C4-2B (cell line): Measurements from ENCODE around the gene TMEM92.

Experiments
- H3K27ac ChIP-seq: fragments of 450-650 bp; 2 replicates; pipeline ENCODE4 v1.5.1; 2017
- CTCF ChIP-seq: fragments of 450-650 bp; conservative IDR thresholded peaks from 2 replicates; pipeline ENCODE4 v1.5.1; 2017; ENCODE audit warnings: mild to moderate bottlenecking
- ZFX ChIP-seq: fragments of 450-650 bp; IDR thresholded peaks from 2 replicates; pipeline ENCODE4 v1.6.1; 2017

The TMEM92 gene

GRCh38 chr17:50274142-50274896, at the start of gene TMEM92:
Gene TMEM92, plus strand, starts transcription at chr17:50274466. Its CDS starts 36 bp downstream, at chr17:50274502.
- no peak within 1 kb of the TSS for H3K27ac ChIP-seq

GRCh38 chr17:50225701-50226240, 48.5 kb upstream of the TMEM92 start:
- TF ChIP-seq ZFX, result no peak
- TF ChIP-seq CTCF, result no peak
- no peak overlapping the region for H3K27ac ChIP-seq

More at GRCh38 chr17:50274142-50274896, at the start of gene TMEM92:
- no peak for TF ChIP-seq CTCF
- TF ChIP-seq ZFX, result no peak

GRCh38 chr17:50234581-50234980, 39.7 kb upstream of the TMEM92 start:
- H3K27ac ChIP-seq, result no peak overlapping the region
- TF ChIP-seq ZFX (no peak), CTCF (no peak)

- H3K27ac ChIP-seq, result no peak overlapping the region
- TF ChIP-seq CTCF (no peak), ZFX (no peak)
These were observed 36.4 kb upstream of the TMEM92 start for GRCh38 chr17:50237901-50238300.

- H3K27ac ChIP-seq, result no peak overlapping the region
- no peak for TF ChIP-seq ZFX
- TF ChIP-seq CTCF, result no peak
These were observed 35.5 kb upstream of the TMEM92 start for GRCh38 chr17:50238601-50239280.

GRCh38 chr17:50239937-50240336, 34.3 kb upstream of the TMEM92 start:
- no peak for TF ChIP-seq ZFX
- TF ChIP-seq CTCF, result no peak
- no peak overlapping the region for H3K27ac ChIP-seq

- no peak overlapping the region for H3K27ac ChIP-seq
These were observed 33.4 kb upstream of the TMEM92 start for GRCh38 chr17:50240851-50241250.

More at GRCh38 chr17:50240851-50241250, 33.4 kb upstream of the TMEM92 start:
- TF ChIP-seq ZFX (no peak), CTCF (no peak)
